ENCODE data around the gene RIPOR2.

- TF ChIP-seq EGR1 (IDR thresholded peaks at IDR 0.05; ENCODE audit: low read depth in 2 of 2): no peak
- TF ChIP-seq JUND (IDR thresholded peaks at IDR 0.05): no peak
Observed at GRCh38 chr6:24879351-24879750, 56.4 kb downstream of the RIPOR2 start.

All from liver (tissue), 2 donors.